ENCODE data around the gene OPTC.
"Not testable (repeated sequence)": the region's sequence is repeated elsewhere in the genome, so short reads cannot be mapped to it uniquely, and the experiment has no call there.

OPTC gene

DNA sequence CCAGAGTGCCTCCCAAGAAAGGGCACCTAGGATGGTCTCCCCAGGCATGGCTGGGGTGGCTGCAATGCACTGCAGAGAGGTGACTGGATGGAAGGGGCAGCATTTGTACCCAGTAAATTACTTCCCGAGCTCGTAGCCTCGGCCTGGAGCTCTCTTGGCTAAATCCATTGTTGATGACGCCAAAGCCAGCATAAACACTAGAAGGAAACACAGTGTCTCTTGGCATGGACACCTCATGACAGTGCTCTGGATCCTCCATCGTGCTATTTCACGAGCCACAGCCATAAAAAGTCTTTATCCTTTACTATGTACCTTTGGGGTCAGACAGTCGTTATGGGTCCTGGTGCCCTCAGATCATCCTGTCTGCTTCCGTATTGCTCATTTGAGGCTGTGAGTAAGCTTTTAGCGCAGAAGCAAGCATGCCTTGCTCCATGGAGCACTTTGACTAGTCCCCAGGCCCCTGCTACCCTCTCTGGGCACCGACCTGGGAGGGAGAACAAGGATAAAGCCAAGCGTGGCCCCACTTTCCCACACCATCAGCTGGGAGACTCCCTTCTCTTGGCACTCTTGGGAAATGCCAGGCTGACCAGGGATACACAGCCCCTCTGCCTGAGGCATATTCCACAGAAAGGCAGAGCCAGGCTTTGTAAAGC, 28.7 kb upstream of the OPTC start:
- no peak overlapping the region for H3K4me3 ChIP-seq (ENCODE audit: low read depth, low read length)
- no peak for DNase-seq (ENCODE audit: low read depth)
- TF ChIP-seq CTCF (conservative IDR thresholded peaks at IDR 0.05; ENCODE audit: low read depth, low read length), result no peak

GRCh38 chr1:203465948-203466347, 28.0 kb upstream of the OPTC start:
- DNase-seq (ENCODE audit: low read depth), result no peak
- TF ChIP-seq CTCF (conservative IDR thresholded peaks at IDR 0.05; ENCODE audit: low read depth, low read length), result no peak

GRCh38 chr1:203466906-203467549, 26.9 kb upstream of the OPTC start:
- DNase-seq (ENCODE audit: low read depth); H3K4me3 ChIP-seq (ENCODE audit: low read depth, low read length): not testable (repeated sequence)

More at GRCh38 chr1:203465948-203466347, 28.0 kb upstream of the OPTC start:
- H3K4me3 ChIP-seq (ENCODE audit: low read depth, low read length), result no peak overlapping the region

- H3K4me3 ChIP-seq (ENCODE audit: low read depth, low read length), result no peak overlapping the region
- TF ChIP-seq CTCF (conservative IDR thresholded peaks at IDR 0.05; ENCODE audit: low read depth, low read length), result no peak
- DNase-seq (ENCODE audit: low read depth), result peak; percentile 58
Measured at GRCh38 chr1:203467550-203467921, 26.4 kb upstream of the OPTC start.

DNA sequence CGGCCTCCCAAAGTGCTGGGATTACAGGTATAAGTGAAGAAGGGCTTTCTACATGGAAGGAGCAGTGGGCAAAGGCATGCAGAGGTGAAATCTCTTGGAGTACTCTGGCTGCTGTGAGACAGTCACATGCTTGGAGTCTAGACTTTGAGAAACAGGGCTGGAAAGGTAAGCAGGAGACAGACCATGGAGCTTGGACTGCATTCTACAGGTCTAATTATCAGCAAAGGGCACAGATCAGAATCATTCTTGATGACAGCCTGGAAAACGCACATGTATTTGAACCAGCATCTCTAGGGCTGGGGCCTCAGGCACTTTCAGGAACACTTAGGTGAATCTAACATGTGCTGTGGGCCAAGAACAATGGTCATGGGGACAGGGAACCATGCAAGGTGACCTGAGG, 25.6 kb upstream of the OPTC start:
- TF ChIP-seq CTCF (conservative IDR thresholded peaks at IDR 0.05; ENCODE audit: low read depth, low read length), result no peak
- no peak for DNase-seq (ENCODE audit: low read depth)

DNA sequence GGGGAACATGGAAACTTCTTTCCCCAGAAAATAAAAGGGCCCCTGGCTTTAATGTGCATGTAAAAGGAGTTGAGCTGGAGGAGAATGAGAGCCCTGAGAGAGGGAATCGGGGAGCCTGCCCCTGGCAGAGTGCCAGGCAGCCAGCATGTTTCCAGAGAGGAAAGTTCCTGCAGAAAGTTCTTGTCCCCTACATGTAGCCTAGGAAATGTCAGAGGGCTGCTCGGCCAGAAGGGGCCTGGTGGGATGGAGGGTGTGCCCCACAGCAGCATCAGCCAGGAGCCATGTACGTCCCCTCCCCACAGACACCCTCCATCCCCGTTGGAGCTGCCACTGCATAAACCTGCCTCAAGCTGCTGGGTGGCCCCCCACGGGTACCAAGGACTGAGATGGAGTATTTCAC, 23.7 kb upstream of the OPTC start:
- TF ChIP-seq CTCF (conservative IDR thresholded peaks at IDR 0.05; ENCODE audit: low read depth, low read length), result no peak
- no peak overlapping the region for H3K4me3 ChIP-seq (ENCODE audit: low read depth, low read length)
- DNase-seq (ENCODE audit: low read depth), result no peak

More for the DNA sequence above, 25.6 kb upstream of the OPTC start:
- no peak overlapping the region for H3K4me3 ChIP-seq (ENCODE audit: low read depth, low read length)

DNA sequence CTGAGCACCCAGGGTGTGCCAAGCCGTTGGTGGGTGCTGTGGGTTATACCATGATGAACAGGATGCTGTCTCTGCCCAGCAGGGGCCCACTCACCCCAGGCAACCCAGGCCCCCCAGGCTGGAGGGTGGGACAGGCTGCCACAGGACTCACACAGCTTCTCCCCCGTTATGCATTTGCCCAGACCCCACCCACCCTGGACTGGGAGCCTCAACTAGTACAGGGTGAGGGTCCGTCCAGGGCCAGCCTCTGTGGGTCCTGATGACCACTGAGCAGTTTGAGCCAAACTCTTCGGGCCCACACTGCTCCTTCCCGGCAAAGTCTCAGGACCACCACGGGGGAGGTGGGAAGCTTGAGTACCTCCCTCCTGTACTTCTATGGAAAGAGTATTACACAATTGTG, 22.1 kb upstream of the OPTC start:
- no peak overlapping the region for H3K4me3 ChIP-seq (ENCODE audit: low read depth, low read length)
- DNase-seq (ENCODE audit: low read depth), result no peak
- no peak for TF ChIP-seq CTCF (conservative IDR thresholded peaks at IDR 0.05; ENCODE audit: low read depth, low read length)

Measured in choroid plexus epithelial cell (primary cell).